GM12872 (cell line): ENCODE data around the gene OVCA2.

Source experiments
- CTCF ChIP-seq: IDR thresholded peaks from 3 replicates; pipeline ENCODE4 v1.5.1; 2011; ENCODE audit warnings: low read depth, mild to moderate bottlenecking, low read length, moderate library complexity; ENCODE audit not compliant: insufficient read depth

OVCA2 gene

GRCh38 chr17:2061441-2061958, 19.7 kb downstream of the OVCA2 start:
- TF ChIP-seq CTCF, result no peak

- no peak for TF ChIP-seq CTCF
Measured at GRCh38 chr17:2062571-2063183, 20.9 kb downstream of the OVCA2 start.

GRCh38 chr17:2063261-2064146, 21.7 kb downstream of the OVCA2 start:
- no peak for TF ChIP-seq CTCF

- no peak for TF ChIP-seq CTCF
Measured at GRCh38 chr17:2064147-2064489, 22.3 kb downstream of the OVCA2 start.

- TF ChIP-seq CTCF, result no peak
Measured at GRCh38 chr17:2064520-2064971, 22.7 kb downstream of the OVCA2 start.

GRCh38 chr17:2064980-2065785, 23.4 kb downstream of the OVCA2 start:
- TF ChIP-seq CTCF, result peak; percentile 73

GRCh38 chr17:2065949-2066400, 24.2 kb downstream of the OVCA2 start:
- TF ChIP-seq CTCF, result no peak
